ENCODE results near the gene KRTAP4-6.
"Not testable (repeated sequence)": the region's sequence is repeated elsewhere in the genome, so short reads cannot be mapped to it uniquely, and the experiment has no call there.

Gene KRTAP4-6

DNA sequence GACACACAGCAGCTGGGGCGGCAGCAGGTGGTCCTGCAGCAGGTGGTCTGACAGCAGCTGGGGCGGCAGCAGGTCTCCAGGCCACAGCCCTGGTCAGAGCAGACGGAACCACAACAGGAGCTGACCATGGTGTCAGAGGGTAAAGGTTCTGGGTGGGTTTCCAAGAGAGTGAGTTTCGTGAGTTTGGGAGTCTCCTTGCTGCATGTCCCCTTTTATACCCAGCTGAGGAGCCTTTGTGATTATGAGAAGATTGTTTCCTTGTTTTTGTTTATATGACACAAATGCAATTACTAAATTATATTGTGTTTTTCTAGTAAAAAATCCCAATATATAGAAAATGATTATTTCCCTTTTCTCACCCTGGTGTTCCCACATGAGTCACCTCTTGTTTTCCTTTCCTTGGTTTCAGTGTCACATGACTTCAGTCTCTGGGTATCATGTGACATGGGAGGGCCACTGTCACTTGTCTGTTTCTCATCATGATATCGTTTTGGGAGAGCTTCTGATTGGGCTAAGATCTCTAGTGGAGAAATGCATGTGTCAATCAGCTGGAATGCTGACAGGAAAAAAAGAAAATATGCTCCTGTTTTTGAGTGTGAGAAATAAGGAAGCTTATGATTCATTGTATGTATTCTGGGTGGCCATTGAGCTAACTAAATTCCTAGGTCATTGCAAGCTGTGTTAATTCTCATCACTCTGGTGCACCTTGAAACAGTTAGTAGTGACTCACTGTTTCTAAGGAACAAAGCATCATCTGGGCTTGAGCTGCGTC is at the start of gene KRTAP4-6:
KRTAP4-6 (minus strand) TSS at position 185 of the 772 bp plus-strand sequence; CDS start at position 128, 57 bp downstream.
- DNase-seq (ENCODE audit: low read depth in 2 of 2) = no peak

DNA sequence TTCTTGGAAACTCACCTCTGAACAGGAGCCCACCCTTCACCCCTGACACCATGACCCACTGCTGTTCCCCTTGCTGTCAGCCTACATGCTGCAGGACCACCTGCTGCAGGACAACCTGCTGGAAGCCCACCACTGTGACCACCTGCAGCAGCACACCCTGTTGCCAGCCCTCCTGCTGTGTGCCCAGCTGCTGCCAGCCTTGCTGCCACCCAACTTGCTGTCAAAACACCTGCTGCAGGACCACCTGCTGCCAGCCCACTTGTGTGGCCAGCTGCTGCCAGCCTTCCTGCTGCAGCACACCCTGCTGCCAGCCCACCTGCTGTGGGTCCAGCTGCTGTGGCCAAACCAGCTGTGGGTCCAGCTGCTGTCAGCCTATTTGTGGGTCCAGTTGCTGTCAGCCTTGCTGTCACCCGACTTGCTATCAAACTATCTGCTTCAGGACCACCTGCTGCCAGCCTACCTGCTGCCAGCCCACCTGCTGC is 49.5 kb upstream of the KRTAP4-6 start, which contains the start of gene KRTAP9-1:
KRTAP9-1 (plus strand) TSS at position 51 of the 482 bp plus-strand sequence; CDS start at position 51, 0 bp downstream.
- DNase-seq (ENCODE audit: low read depth in 2 of 2) = not testable (repeated sequence)

DNA sequence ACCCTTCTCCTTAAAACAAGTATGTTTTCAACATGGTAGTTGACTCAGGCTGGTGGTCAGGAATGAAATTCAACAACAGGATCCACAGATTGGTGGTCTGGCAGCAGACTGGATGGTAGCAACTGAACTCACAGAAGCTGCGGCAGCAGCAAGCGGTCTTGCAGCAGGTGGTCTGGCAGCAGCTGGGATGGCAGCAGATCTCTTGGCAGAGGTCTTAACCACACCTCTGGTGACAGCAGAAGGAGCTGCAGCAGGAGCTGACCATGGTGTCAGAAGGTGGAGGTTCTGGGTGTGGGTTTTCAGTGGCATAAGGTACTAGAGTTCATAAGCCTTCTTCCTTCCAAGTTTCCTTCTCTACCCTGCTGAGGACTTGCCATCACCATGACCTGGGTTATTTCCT is 46.5 kb upstream of the KRTAP4-6 start:
- DNase-seq (ENCODE audit: low read depth in 2 of 2) = no peak

DNA sequence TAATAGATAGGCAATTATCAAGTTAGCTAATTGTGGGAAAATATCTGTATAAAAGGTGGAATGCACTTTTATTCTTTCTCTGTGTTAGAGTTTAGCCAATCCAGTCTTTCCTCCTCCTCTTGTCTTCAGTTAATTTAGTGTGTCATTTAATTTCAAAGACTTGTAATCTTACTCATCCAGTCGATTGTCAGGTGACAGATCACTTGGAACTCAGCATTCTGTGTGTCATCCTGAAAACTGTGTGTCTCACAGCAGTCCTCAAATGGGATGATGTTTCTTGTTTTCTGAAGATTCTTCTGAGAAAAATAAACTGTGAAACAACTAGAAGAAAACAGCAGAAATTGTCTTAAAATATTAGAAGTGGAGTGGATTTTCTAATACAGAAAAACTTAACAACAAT is 44.7 kb upstream of the KRTAP4-6 start:
- no peak for DNase-seq (ENCODE audit: low read depth in 2 of 2)

DNA sequence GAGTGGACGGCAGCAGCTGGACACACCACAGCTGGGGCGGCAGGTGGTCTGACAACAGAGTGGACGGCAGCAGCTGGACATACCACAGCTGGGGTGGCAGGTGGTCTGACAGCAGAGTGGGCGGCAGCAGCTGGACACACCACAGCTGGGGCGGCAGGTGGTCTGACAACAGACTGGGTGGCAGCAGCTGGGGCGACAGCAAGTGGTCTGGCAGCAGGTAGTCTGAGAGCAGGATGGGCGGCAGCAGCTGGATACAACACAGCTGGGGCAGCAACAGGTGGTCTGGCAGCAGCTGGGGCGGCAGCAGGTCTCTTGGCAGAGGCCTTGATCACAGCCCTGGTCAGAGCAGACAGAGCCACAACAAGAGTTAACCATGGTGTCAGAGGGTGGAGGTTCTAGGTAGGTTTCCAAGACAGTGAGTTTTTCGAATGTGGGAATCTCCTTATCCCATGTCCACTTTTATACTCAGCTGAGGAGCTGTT is 44.2 kb upstream of the KRTAP4-6 start, which contains the start of gene KRTAP4-1:
KRTAP4-1 (minus strand) TSS at position 432 of the 482 bp plus-strand sequence; CDS start at position 375, 57 bp downstream.
- DNase-seq (ENCODE audit: low read depth in 2 of 2) = no peak

DNA sequence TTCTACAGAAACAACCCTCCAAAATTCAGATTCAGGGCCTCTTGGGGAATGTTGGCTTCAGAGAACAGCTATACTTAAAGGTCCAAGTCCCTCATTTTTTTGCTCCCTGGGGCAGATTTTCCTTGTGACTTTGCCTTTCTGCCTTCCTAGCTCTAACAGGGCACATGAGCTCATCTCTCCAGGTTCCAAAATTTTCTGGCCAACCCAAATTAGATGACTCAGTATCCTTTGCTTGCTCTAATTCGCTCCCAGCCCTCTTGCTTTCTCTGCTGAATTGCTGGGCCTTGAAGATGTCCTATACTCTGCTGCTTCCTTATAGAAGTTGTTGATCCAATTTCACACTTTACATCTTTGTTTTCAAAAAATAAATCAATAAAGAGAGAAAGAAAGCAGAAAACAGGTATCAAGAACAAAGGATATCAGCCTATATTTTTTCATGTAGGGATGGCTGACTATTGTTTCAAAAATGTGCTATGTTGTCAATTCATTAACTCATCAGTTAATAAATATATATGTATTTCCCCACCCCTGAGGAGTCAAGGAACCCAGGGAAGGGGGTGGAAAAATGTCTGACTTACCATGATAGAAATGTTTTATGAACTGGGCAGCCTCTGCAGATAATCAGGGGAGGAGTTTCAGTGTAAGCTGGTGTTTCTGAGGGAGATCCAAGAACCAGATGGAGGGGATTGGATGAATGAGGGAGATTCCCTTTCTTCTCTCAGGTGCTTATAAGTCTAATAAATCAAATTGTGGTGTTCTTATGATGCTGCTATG is 38.7 kb upstream of the KRTAP4-6 start:
- no peak for DNase-seq (ENCODE audit: low read depth in 2 of 2)

DNA sequence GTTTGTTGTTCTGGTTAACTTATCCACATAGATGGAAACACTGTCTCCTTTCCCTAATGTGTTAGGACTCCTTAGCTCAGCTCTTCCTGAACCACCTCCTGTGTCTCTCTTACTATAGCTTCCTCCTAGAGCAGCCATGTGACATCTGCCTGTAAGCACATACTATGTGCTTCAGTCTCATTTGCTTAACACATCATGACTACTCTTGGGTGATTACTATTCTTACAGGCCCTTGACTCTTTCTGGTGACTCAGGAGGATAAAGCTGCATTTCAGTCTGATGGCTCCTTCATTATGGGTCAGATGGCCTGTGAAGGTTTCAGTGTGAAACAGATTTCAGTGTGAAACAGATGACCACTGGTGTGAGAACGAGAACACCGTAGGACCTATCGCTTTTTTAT is 38.0 kb upstream of the KRTAP4-6 start:
- no peak for DNase-seq (ENCODE audit: low read depth in 2 of 2)

DNA sequence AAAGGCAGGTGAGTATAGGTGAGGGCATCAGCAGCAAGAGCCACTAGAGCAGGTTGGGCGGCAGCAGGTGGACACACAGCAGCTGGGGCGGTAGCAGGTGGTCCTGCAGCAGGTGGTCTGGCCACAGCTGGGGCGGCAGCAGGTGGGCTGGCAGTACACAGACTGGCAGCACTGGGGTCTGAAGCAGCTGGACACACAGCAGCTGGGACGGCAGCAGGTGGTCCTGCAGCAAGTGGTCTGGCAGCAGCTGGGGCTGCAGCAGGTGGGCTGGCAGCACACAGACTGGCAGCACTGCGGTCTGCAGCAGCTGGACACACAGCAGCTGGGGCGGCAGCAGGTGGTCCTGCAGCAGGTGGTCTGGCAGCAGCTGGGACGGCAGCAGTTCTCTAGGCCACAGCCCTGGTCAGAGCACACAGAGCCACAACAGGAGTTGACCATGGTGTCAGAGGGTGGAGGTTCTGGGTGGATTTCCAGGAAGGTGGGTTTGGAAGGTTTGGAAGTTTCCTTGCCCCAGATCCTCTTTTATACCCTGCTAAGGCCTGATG is 37.5 kb upstream of the KRTAP4-6 start, which contains the start of gene KRTAP4-2:
KRTAP4-2 (minus strand) TSS at position 495 of the 545 bp plus-strand sequence; CDS start at position 438, 57 bp downstream.
- DNase-seq (ENCODE audit: low read depth in 2 of 2) = no peak

DNA sequence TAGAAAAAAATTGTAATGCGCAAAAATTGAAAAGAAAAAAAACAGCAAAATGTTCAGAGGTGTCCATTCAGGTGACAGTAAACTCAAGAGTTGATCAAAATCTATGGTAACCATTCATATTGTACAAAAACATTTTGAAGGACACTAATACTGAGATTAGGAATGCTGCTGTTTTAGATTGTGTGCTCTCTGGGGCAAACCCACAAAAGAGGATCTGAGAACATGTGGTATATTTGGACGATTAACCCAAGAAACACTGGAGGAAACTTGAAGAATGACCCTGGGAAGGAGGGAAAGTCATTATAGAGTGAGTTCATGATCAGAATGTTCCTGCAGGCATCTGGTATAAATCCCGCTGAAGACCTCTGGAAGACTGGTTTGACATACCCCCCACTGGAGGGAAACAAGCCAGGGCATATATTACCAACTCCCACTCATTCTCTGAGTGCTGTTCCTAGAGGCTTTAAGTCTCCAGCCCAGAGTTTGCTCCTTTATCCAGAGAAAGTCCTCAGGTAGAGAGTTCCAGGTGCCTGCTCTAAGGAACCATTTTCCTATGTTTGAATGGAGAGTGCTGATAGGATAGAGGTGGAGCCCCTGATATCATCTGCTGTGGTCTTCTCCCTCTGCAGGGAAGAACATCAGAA is 36.5 kb upstream of the KRTAP4-6 start:
- no peak for DNase-seq (ENCODE audit: low read depth in 2 of 2)

DNA sequence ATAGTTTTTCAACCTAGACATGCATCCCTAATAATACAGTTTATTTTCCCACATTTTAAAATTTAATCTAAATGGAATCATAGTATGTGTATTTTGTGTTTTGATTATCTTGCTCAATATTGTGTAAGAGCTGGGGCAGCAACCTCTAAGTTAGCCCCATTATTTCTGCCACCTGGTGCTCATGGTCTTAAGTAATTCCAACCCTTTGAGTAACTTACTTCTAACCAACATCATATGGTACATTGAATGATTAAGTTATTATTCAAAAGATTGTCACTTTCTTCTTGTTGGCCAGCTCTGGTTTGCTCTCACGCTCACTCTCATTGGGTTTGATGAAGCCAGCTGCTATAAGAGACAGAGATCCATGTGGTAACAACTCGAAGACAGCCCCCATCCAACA is 31.5 kb upstream of the KRTAP4-6 start:
- DNase-seq (ENCODE audit: low read depth in 2 of 2) = no peak

DNA sequence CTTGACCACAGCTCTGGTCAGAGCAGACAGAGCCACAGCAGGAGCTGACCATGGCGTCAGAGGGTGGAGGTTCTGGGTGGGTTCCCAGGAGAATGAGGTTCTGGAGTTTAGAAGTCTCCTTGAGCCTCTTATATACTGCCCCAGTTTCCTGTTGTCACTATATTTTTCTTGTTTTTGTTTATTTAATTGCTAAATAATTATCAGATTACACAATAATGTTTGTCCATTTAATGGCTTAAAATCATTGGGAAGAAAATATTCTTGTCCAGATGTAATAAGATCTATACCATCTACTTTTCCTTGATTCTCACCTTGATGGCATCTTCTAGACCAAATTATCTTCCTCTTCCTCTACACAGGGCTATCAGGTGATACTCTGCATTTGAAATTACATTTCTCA is 27.8 kb upstream of the KRTAP4-6 start, which contains the start of gene KRTAP4-3:
KRTAP4-3 (minus strand) TSS at position 101 of the 400 bp plus-strand sequence; CDS start at position 52, 49 bp downstream.
- DNase-seq (ENCODE audit: low read depth in 2 of 2) = no peak

DNA sequence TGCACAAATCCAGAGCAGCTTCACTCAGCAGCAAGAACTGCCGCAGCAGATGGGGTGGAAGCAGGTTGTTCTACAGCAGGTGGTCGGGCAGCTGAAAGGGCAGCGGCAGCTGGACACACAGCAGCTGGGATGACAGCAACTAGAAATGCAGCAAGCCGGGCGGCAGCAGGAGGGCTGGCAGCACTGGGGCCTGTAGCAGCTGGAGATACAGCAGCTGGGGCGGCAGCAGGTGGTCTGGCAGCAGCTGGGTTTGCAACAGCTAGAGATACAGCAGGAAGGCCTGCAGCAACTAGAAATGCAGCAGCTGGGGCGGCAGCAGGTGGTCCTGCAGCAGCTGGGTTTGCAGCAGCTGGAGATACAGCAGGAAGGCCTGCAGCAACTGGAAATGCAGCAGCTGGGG is 27.2 kb upstream of the KRTAP4-6 start:
- no peak for DNase-seq (ENCODE audit: low read depth in 2 of 2)

DNA sequence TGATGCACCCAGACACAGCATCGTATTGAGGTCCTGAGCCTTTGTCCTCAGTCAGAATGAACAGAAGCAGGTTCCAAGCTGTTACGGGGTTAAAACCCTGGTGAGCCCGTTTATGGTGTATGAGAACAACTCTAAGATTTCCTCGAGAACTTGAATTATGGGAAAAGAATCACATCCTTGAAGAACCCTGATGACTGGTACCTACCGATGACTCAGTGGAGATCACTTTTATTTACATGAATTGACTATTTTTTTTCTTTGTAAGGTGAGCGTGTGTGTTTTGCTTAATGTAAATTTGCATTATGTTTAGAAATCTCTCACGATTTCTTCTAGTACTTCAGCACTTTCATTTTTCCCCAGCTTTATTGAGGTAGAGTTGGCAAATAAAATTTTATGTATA is 23.5 kb upstream of the KRTAP4-6 start:
- no peak for DNase-seq (ENCODE audit: low read depth in 2 of 2)

DNA sequence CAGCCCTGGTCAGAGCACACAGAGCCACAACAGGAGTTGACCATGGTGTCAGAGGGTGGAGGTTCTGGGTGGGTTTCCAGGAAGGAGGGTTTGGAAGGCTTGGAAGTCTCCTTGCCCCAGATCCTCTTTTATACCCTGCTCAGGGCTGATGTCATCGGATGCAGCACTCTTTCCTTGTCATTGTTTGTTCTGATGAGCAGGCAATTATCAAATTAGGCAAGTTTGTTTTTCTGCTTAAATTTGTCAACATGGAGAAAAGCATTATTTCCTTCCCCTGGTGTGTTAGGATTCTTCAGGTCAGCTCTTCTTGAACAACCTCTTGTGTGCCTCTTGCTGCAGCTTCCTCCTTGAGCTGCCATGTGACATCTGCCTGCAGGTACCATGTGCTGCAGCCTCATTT is 20.3 kb upstream of the KRTAP4-6 start, which contains the start of gene KRTAP4-4:
KRTAP4-4 (minus strand) TSS at position 101 of the 400 bp plus-strand sequence; CDS start at position 44, 57 bp downstream.
- DNase-seq (ENCODE audit: low read depth in 2 of 2) = no peak

DNA sequence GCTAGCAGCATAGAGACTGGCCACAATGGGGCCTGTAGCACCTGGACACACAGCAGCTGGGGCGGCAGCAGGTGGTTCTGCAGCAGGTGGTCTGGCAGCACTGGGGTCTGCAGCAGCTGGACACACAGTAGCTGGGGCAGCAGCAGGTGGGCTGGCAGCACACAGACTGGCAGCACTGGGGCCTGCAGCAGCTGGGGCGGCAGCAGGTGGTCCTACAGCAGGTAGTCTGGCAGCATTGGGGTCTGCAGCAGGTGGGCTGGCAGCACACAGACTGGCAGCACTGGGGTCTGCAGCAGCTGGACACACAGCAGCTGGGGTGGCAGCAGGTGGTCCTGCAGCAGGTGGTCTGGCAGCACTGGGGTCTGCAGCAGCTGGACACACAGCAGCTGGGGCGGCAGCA is 19.8 kb upstream of the KRTAP4-6 start:
- not testable (repeated sequence) for DNase-seq (ENCODE audit: low read depth in 2 of 2)

DNA sequence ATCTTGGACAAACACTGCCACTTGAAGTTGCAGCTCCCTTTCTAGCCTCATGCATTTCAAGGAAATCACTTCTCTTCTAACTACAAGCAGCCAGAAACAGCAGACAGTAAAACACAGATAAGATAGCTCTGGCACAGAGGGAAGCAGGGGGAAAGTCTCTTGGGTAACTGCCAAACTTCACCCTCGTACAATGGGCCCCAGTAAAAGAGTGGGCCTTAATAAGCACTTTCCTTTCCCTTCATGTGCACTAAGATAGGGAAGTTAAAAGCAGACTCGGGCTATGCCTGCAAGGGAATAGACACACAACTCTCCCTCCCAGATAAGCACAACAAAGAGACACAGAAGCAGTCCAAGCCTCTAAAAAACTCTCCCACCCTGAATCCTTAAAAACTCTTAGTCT is 13.5 kb upstream of the KRTAP4-6 start:
- no peak for DNase-seq (ENCODE audit: low read depth in 2 of 2)

DNA sequence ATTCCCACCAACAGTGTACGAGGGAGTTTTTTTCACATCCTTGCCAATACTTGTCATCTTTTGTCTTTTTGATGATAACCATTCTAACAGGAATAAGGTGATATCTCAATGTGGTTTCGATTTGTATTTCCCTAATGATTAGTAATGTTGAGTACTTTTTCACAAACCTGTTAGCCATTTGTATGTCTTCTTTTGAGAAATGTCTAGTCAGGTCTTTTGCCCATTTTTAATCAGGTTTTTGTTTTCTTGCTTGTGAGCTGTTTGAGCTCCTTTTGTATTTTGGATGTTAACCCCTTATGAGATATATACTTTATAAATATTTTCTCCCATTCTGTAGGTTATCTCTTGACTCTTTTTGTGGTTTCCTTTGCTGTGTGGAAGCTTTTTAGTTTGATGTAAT is 11.2 kb upstream of the KRTAP4-6 start:
- DNase-seq (ENCODE audit: low read depth in 2 of 2) = no peak

DNA sequence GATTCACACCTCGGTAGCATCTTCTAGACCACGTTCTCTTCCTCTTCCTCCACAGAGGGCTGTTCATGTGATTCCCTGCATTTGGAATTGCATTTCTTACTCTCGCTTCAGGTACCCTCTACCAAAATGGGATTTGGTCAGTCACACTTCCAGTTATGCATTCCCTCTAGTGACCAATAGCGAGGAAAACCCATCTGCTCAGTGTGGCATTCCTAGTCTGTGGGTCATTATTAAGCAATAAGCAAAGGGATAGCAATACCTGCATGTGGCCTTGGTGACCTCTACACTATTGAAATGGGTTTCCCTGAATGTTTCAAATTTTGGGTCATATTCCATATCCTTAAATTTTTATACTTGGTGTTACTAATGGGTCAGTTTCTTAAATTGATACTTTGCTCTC is 9.7 kb upstream of the KRTAP4-6 start:
- DNase-seq (ENCODE audit: low read depth in 2 of 2) = no peak

DNA sequence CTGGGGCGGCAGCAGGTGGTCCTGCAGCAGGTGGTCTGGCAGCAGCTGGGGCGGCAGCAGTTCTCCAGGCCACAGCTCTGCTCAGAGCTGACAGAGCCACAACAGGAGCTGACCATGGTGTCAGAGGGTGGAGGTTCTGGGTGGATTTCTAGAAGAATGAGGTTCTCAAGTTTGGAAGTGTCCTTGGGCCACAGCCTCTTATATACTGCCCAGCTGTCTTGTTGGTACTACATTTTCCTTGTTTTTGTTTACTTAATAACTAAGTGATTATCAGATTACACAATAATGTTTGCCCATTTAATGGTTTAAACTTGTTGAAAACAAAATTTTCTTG is 9.3 kb upstream of the KRTAP4-6 start, which contains the start of gene KRTAP4-5:
KRTAP4-5 (minus strand) TSS at position 174 of the 334 bp plus-strand sequence; CDS start at position 116, 58 bp downstream.
- DNase-seq (ENCODE audit: low read depth in 2 of 2) = no peak

DNA sequence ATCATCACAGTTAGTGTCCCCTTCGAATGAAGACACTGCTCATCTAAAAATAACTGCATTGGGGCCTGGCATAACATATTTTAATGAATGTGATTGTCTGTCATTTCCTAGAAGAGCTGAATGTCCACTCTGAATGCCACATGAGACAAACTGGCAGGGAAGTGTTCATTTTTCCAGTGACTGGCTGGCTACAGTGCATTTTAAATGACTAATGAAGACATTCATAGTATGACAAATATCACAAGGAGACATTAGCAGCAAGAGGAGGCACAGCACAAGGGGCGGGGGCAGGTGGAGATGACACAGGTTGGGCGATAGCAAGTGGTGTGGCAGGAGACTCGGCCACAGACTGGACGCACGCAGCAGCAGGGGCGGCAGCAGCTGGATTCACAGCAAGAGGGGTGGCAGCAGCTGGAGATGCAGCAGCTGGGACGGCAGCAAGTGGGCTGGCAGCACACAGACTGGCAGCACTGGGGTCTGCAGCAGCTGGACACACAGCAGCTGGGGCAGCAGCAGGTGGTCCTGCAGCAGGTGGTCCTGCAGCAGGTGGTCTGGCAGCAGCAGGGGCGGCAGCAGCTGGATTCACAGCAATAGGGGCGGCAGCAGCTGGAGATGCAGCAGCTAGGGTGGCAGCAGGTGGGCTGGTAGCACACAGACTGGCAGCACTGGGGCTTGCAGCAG is 8.8 kb upstream of the KRTAP4-6 start:
- DNase-seq (ENCODE audit: low read depth in 2 of 2) = not testable (repeated sequence)

Data from stimulated activated CD8-positive, alpha-beta memory T cell treated with anti-CD3 and anti-CD28 coated beads, Interleukin-7, amount 100 ng/mL, for 4 hours (primary cell).